GM19238 (cell line): ENCODE results near the gene PPP1R7.

Source experiments
- DNase-seq: peaks from one replicate; pipeline ENCODE4 v3.0.0; 2011; ENCODE audit warnings: low spot score; ENCODE audit not compliant: insufficient read length

PPP1R7 gene

GRCh38 chr2:241139531-241140444 is 10.5 kb upstream of the PPP1R7 start:
- DNase-seq: no peak

- DNase-seq: no peak
These were observed 9.8 kb upstream of the PPP1R7 start for GRCh38 chr2:241140445-241140840.

- DNase-seq: no peak
These were observed 9.0 kb upstream of the PPP1R7 start for GRCh38 chr2:241141214-241141770.

- DNase-seq: no peak
These were observed 8.2 kb upstream of the PPP1R7 start for GRCh38 chr2:241142063-241142462.

GRCh38 chr2:241142593-241142992 is 7.7 kb upstream of the PPP1R7 start:
- DNase-seq: no peak

- DNase-seq: no peak
These were observed 4.0 kb upstream of the PPP1R7 start for GRCh38 chr2:241146286-241146685.

GRCh38 chr2:241147336-241147735 is 2.9 kb upstream of the PPP1R7 start:
- no peak for DNase-seq

GRCh38 chr2:241148239-241148638 is 2.0 kb upstream of the PPP1R7 start:
- no peak for DNase-seq

GRCh38 chr2:241148891-241149674 is 1.2 kb upstream of the PPP1R7 start, which contains the start of gene PASK:
Gene PASK (minus strand): TSS chr2:241149472. CDS start chr2:241143032, 6,440 bp downstream.
- DNase-seq: peak; percentile 94

GRCh38 chr2:241149675-241149924 is 667 bp upstream of the PPP1R7 start:
- DNase-seq: no peak

GRCh38 chr2:241150660-241151530 is 628 bp downstream of the PPP1R7 start:
- DNase-seq: no peak

GRCh38 chr2:241151934-241152660 is 1.8 kb downstream of the PPP1R7 start:
- DNase-seq: no peak

- DNase-seq: no peak
These were observed 3.3 kb downstream of the PPP1R7 start for GRCh38 chr2:241153616-241154015.

- DNase-seq: no peak
These were observed 4.6 kb downstream of the PPP1R7 start for GRCh38 chr2:241154915-241155314.

- no peak for DNase-seq
These were observed 5.7 kb downstream of the PPP1R7 start for GRCh38 chr2:241155936-241156335.

GRCh38 chr2:241156971-241157441 is 6.7 kb downstream of the PPP1R7 start:
- DNase-seq: no peak

GRCh38 chr2:241157841-241158545 is 7.7 kb downstream of the PPP1R7 start:
- DNase-seq: no peak

GRCh38 chr2:241158546-241158900 is 8.3 kb downstream of the PPP1R7 start:
- DNase-seq: no peak

GRCh38 chr2:241159116-241159515 is 8.8 kb downstream of the PPP1R7 start:
- no peak for DNase-seq

- DNase-seq: no peak
These were observed 10.1 kb downstream of the PPP1R7 start for GRCh38 chr2:241160318-241160717.
